Activated T-cell treated with anti-CD3 and anti-CD28 coated beads, Interleukin-2, amount 50 U/mL, for 4 hours (primary cell): ENCODE data around the gene GBA2. TPM values are rescaled to one million over a fixed set of nuclear protein-coding genes. Genes with fewer than 3 reads are reported as not detected.

Source experiments
- ATAC-seq, 2 donors: fragments of 200-7000 bp; cut with Tn5 transposase; one replicate each; pipeline ENCODE4 v1.10.0; 2021
- DNase-seq: peaks from one replicate; pipeline ENCODE4 v3.0.0-alpha.2; 2020
- H3K27me3 Mint-ChIP-seq: one replicate; pipeline ENCODE4 v1.8.0; 2021; ENCODE audit warnings: low read depth, mixed read lengths
- H3K36me3 Mint-ChIP-seq: one replicate; pipeline ENCODE4 v1.8.0; 2022; ENCODE audit warnings: mixed read lengths; ENCODE audit not compliant: insufficient read depth
- H3K4me1 Mint-ChIP-seq: one replicate; pipeline ENCODE4 v1.8.0; 2021; ENCODE audit warnings: low read depth, mixed read lengths
- H3K4me3 Mint-ChIP-seq: one replicate; pipeline ENCODE4 v1.8.0; 2021; ENCODE audit warnings: mild to moderate bottlenecking, moderate library complexity, mixed read lengths
- H3K9me3 Mint-ChIP-seq: one replicate; pipeline ENCODE4 v1.8.0; 2021; ENCODE audit warnings: mixed read lengths
- total RNA-seq, 3 donors: library from RNA; stranded (reverse); gene quantifications; one replicate each; pipeline ENCODE4 v1.2.1, GENCODE V29; 2021

Gene GBA2
- total RNA-seq, 3 donors from 2014 or later = 29.9 to 34.8 (median 33.2) TPM

DNA sequence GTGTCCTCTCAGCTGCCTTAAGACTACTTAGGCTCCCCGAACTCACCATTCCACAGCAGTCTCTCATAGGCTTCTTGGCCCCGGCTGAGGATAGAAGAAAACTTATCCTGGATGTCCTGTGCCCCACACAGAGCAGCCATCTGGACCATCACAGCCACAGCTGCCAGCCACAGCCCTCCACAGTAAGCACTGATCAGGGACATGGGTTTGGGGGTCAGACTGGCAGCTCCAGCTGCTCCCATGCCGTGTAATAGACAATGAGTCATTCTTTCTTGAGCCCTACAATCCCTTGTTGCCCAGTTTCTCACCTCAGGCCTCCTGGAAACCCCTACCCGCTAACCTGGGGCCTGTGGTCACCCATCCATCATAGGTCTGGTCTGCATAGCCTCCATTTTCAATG lies 10.8 kb downstream of the GBA2 start:
- Mint-ChIP-seq H3K27me3 (no peaks in the 10 kb centered on the region), H3K4me3 (no peak overlapping the region), H3K4me1 (peaks cover 27% of the 10 kb centered on the region), H3K9me3 (no peaks in the 10 kb centered on the region), H3K36me3 (peaks cover 37% of the 10 kb centered on the region)
- ATAC-seq (no peak), DNase-seq (no peak)

DNA sequence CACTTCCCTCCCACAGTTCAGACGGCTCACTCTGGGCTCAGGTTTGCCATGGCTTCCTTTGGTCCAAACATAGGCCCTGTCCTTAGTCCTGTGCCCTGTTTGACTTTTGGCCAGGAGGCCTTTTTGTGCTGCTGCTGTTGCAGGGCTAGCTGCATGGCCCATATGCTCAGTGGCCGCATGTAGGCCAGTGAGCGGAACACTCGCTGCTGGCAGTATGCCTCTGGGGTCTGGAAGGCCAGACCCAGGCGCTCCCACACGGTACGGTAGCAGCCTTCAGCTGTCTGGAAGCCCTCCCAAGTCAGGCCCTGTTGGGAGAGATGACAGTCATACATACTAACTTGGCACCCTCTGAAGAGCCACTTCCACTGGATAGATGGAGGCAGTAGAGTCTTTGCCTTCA lies 11.9 kb downstream of the GBA2 start:
- Mint-ChIP-seq H3K4me3 (no peak overlapping the region), H3K36me3 (peaks cover 34% of the 10 kb centered on the region), H3K4me1 (peaks cover 29% of the 10 kb centered on the region), H3K9me3 (no peaks in the 10 kb centered on the region), H3K27me3 (no peaks in the 10 kb centered on the region)
- DNase-seq (no peak), ATAC-seq (no peak)

DNA sequence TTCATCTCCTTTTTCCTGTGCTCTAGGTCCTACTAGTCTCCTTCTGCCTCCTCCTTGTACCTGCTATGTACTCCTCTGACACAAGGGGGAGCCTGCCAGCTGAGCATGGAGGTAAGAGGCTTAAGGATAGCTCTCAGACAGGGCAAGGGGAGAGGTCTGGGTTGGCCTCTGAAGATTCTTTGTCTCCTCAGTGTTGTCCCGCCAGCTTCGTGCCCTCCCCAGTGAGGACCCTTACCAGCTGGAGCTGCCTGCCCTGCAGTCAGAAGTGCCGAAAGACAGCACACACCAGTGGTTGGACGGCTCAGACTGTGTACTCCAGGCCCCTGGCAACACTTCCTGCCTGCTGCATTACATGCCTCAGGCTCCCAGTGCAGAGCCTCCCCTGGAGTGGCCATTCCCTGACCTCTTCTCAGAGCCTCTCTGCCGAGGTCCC lies 12.8 kb downstream of the GBA2 start:
- Mint-ChIP-seq H3K36me3 (peaks cover 28% of the 10 kb centered on the region), H3K4me1 (peaks cover 21% of the 10 kb centered on the region), H3K4me3 (no peak overlapping the region), H3K27me3 (no peaks in the 10 kb centered on the region), H3K9me3 (no peaks in the 10 kb centered on the region)
- DNase-seq (peak; percentile 58), ATAC-seq (no peak)

DNA sequence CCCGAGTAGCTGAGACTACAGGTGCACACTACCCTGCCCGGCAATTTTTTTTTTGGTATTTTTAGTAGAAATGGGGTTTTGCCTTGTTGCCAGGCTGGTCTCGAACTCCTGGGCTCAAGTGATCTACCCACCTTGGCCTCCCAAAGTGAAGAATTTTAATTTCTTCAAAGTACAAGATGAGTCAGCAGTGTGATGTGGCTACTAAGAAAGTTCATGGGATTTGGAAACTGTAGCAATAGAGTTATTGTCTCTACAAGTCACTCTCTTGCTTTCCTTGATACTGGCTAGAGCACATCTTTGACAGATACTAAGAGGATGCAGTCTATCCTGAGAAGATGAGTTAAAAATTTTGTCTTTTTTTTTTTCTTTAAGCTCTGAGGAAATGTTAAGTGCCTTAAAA lies 14.9 kb downstream of the GBA2 start:
- H3K27me3 Mint-ChIP-seq = no peaks in the 10 kb centered on the region
- H3K9me3 Mint-ChIP-seq = no peaks in the 10 kb centered on the region
- H3K4me3 Mint-ChIP-seq = no peak overlapping the region
- peaks cover 21% of the 10 kb centered on the region for H3K4me1 Mint-ChIP-seq
- DNase-seq (no peak), ATAC-seq (no peak)
- H3K36me3 Mint-ChIP-seq = peaks cover 23% of the 10 kb centered on the region

DNA sequence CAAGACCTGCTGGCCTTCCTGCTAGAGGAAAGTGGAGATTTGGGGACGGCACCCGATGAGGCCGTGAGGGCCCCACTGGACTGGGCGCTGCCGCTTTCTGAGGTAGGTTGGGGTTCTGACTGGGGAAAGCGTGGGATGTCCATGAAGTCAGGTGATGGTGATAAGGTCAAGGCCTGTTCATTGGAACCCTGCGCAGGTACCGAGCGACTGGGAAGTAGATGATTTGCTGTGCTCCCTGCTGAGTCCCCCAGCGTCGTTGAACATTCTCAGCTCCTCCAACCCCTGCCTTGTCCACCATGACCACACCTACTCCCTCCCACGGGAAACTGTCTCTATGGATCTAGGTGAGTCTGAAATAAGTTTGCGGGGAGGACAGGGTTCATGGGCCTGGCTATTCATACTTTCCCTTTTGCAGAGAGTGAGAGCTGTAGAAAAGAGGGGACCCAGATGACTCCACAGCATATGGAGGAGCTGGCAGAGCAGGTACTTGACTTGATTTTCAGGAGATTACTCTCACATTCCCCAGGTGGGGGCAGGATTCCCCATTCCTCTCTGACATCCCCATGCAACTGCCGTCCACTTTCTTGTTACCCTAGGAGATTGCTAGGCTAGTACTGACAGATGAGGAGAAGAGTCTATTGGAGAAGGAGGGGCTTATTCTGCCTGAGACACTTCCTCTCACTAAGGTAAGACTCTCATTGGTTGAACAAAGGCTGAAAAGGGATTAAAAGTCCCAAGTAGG lies 16.1 kb downstream of the GBA2 start:
- Mint-ChIP-seq H3K4me3 (no peak overlapping the region), H3K27me3 (no peaks in the 10 kb centered on the region), H3K9me3 (no peaks in the 10 kb centered on the region), H3K4me1 (peaks cover 21% of the 10 kb centered on the region), H3K36me3 (peaks cover 17% of the 10 kb centered on the region)
- peak; percentile 2 to 5 for ATAC-seq
- DNase-seq = peak; percentile 16

DNA sequence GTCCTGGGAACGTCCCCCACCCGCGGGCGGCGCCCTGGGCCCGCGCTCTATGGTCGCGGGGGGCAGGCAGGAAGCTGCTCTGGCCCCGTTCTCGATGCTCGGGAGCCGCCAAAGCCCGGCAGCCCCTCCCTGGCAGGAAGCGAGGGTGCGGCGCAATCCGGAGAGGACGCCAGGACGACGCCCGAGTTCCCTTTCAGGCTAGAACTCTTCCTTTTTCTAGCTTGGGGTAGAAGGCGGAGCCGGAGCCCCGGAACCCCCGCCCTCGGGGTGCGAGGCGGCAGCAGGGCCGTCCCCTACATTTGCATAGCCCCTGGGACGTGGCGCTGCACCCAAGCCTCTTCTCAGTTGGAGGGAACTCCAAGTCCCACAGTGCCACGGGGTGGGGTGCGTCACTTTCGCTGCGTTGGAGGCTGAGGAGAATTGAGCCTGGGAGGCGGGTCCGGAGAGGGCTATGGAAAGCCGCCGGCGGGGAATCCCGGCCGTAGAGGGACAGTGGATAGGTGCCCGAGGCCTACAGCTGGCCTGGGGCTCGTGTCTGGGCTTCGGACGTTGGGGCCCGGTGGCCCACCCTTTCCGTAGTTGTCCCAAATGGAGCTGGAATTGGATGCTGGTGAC lies 16.7 kb downstream of the GBA2 start, which contains the start of the genes CREB3 and TLN1:
Gene CREB3 (plus strand): TSS at position 482 of the 615 bp plus-strand sequence. CDS start 107 bp downstream, at position 589.
Gene TLN1 (minus strand): TSS at position 11 of the 615 bp plus-strand sequence. CDS start 6,501 bp downstream, outside the sequence.
- no peaks in the 10 kb centered on the region for H3K27me3 Mint-ChIP-seq
- H3K9me3 Mint-ChIP-seq = no peaks in the 10 kb centered on the region
- peaks cover 13% of the 10 kb centered on the region for H3K36me3 Mint-ChIP-seq
- H3K4me1 Mint-ChIP-seq = peaks cover 21% of the 10 kb centered on the region
- DNase-seq = peak; percentile 94
- ATAC-seq = peak; percentile 89
- no peak within 1 kb of the TSS for H3K4me3 Mint-ChIP-seq

DNA sequence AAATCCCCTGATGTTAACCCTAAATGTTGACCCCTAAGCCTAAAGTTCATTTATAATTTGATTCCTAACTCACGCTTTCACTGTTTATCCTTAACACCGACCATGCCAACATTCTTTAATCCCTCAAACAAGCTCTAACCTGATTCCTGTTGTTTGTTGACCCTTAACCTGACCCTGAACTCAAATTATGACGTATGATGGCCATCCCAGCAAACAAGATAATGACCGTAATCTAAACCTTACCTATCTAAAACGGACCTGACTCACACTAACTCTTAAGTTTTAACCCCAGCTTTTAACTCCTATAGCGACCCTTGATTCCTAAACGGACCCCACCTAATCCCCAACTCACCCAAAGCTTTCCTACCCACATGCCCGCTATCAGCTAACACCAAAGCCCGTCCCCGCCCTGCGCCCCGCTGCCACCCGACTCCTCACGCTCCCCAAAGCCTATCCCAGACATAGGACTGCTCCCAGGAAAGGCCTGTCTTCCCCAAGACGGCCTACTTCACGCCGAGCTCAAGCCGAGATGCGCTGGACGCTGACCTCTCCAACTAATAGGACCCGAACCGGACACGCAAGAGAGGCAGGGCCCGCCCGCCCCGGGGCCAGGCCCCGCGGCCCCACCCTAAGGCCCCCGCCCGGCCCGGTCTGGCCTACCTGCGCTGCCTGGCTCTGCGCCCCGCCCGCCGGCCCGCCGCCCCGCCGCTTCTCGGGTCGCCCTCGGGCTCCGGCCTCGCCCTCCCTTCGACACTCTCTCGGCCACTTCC lies 17.4 kb downstream of the GBA2 start:
- Mint-ChIP-seq H3K9me3 (no peaks in the 10 kb centered on the region), H3K4me3 (no peak overlapping the region), H3K27me3 (no peaks in the 10 kb centered on the region), H3K36me3 (peaks cover 13% of the 10 kb centered on the region), H3K4me1 (peaks cover 21% of the 10 kb centered on the region)
- ATAC-seq = peak in 1 of 2 donors; percentile 1
- no peak for DNase-seq

DNA sequence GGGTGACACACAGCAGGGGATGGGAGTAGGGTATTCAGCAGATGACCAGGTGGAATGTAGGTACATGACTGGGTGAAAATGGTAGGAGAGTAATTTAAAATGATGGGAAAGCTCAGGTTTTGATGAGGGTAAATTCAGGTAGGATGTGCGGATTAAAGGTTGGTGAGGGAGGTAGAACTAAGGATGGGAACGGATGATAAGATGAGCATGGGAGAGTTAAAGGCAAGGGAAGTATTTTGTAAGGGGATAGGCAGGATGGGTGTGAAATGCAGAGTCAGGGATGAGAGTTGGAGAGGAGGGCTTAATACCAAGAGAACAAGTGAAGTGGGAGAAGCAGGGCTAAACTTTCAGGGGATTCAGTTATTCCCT lies 18.6 kb downstream of the GBA2 start:
- H3K4me3 Mint-ChIP-seq = no peak overlapping the region

DNA sequence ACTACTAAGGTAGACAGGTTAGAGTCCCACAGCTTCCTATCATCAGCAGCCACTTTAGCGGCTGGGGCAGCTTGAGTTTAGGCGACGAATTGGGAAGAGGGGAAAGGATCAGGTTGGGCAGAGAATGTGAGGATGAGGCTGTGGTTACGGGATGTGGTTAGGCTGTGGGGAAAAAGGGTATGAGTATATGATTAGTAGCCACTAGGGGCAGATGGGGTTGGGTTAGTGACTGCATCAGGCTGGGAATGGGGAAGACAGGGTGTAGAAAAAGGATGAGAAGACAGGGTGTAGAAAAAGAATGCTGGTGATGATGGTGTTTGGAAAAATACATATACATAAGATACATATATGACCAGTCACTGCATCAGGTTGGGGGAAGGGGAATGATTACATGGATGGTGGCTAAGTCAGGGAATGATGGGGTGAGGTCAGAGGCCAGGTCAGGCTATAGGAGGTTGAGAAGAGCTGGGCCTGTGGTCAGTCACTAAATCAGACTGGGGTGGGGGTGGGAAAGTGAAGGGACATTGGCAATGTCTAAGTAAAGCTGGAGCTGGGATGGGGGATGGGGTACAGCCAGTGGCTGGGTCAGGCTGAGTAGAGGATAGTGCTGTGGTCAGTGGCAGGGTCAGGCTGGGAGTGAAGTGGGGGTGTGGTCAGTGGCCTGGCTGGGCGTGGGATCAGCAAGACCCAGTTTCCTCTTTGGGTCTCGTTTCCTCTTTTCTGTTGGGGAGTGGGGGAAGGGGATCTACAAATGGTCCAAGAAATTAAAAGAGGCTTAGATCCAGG lies 19.1 kb downstream of the GBA2 start:
- Mint-ChIP-seq H3K4me1 (peaks cover 18% of the 10 kb centered on the region), H3K27me3 (no peaks in the 10 kb centered on the region), H3K36me3 (peaks cover 7% of the 10 kb centered on the region), H3K9me3 (no peaks in the 10 kb centered on the region), H3K4me3 (no peak overlapping the region)
- DNase-seq (no peak), ATAC-seq (no peak)

More for the DNA sequence above, 18.6 kb downstream of the GBA2 start:
- DNase-seq = no peak
- ATAC-seq = no peak
- peaks cover 21% of the 10 kb centered on the region for H3K4me1 Mint-ChIP-seq
- no peaks in the 10 kb centered on the region for H3K9me3 Mint-ChIP-seq
- no peaks in the 10 kb centered on the region for H3K27me3 Mint-ChIP-seq
- peaks cover 9% of the 10 kb centered on the region for H3K36me3 Mint-ChIP-seq

DNA sequence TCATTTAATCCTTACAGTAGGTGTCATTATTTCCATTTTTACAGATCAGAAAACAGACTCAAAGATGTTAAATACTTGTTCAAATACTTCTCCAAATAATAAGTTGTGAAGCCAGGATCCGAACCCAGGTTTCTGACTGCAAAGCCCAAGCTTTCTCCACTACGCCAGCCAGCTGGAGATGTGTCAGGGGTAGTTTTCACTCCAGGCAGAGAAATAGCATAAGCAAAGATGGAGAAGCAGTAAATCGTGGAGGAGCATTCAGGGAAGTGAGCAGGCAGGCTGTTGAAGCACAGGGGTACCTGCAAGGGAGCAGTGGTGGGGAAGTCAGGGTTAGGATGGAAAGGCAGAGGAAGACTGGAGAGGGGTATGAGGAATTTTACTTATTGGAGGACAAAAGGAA lies 19.9 kb downstream of the GBA2 start:
- Mint-ChIP-seq H3K36me3 (peaks cover 14% of the 10 kb centered on the region), H3K4me3 (no peak overlapping the region), H3K9me3 (no peaks in the 10 kb centered on the region), H3K27me3 (no peaks in the 10 kb centered on the region), H3K4me1 (peaks cover 18% of the 10 kb centered on the region)
- DNase-seq (no peak), ATAC-seq (no peak)

DNA sequence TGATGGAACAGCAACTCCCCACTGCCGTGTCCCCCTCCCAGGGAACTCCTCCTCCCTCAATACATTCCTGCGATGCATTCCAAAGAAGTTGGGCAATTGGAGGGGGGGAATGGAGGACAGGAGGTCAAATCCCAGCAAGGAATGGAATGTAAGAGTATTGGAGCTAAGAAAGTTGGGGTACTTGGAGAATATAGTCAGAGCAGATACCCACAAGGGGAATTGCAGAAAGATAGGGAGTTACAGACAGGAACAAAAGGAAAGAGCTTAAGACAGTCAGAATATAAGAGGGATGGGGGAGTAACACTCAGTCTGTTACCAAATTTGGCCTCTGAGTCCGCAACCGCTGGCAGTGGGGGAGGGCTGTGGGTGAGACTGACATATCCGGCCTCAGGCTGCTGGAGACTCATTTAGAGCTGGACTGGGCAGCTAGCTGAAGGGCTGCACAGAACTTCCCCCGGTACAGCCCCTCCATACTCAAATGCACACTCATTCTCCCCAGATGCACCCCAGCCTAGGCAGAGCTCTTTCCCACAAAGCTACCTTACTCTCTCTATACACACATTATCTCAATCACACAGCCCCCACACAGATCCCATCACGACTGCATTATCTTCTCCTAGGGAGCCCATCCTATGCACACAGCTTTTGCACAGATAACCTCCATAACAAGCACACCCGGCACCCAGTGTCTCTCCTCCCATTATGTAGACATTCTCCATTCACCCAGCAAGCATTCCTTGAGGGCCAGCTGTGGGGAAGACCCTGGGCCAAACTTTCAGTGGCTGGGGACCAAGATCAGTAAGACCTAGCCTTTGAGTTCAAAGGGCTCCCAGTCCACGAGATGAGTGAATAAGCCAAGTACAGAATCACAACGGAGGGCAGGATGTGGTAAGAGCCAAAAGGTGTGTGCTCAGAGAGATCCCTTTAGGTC lies 20.7 kb downstream of the GBA2 start:
- Mint-ChIP-seq H3K36me3 (peaks cover 21% of the 10 kb centered on the region), H3K27me3 (no peaks in the 10 kb centered on the region), H3K4me3 (no peak overlapping the region), H3K9me3 (no peaks in the 10 kb centered on the region), H3K4me1 (peaks cover 11% of the 10 kb centered on the region)
- ATAC-seq (no peak), DNase-seq (no peak)

DNA sequence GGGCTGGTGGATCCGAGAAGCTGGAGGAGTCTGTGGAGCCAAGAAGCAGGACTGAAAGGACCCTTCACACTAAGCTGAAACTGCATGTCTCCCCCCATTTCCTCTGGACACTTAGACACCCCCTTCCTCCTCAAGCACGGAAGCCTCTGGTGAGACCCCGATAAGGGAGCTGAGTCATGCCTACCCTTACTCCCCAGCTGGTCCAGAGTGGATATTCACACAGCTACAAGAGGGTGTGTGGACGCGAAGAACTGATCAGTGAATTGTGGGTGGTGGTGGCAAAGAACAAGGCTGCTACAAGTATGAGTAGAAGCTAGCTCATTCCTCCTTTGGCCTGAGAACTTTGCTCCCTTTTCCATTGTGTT lies 21.4 kb downstream of the GBA2 start:
- DNase-seq = no peak
- no peak for ATAC-seq
- Mint-ChIP-seq H3K27me3 (no peaks in the 10 kb centered on the region), H3K4me1 (peaks cover 5% of the 10 kb centered on the region), H3K4me3 (peak overlapping the region; percentile 9), H3K9me3 (no peaks in the 10 kb centered on the region), H3K36me3 (peaks cover 24% of the 10 kb centered on the region)

DNA sequence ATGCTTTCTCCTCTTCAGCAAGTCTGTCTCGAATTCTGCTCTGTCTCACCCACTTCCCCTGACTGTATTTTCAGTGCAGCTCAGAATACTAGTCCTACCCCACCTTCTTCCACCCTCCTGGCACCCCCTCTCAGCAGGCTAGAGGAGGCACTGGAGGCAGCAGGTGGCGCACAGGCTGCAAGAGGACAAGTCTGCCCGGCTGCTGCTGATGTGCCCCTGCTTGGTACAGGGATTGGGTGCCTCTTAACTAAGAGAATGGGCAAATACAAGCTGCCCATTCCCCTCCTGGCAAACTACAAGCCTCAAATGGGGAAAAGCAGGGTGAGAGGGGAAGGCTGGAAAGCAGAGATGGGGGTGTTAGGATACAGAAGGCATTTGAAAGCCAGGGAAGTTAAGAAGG lies 22.1 kb downstream of the GBA2 start:
- no peaks in the 10 kb centered on the region for H3K9me3 Mint-ChIP-seq
- ATAC-seq = peak; percentile 32 to 35
- peak; percentile 28 for DNase-seq
- H3K4me1 Mint-ChIP-seq = peaks cover 4% of the 10 kb centered on the region
- peak overlapping the region; percentile 40 for H3K4me3 Mint-ChIP-seq
- H3K36me3 Mint-ChIP-seq = peaks cover 30% of the 10 kb centered on the region
- H3K27me3 Mint-ChIP-seq = no peaks in the 10 kb centered on the region
